Common myeloid progenitor, CD34-positive (primary cell): ENCODE results near the gene SNX7.

Source experiments
- CTCF ChIA-PET: fragments of 350-600 bp; sonication (Branson Sonifier 250); formaldehyde crosslinking; loops from one replicate; lab custom pipeline; 2021; ENCODE audit warnings: antibody characterized with exemption; lab: Charles Lee
- POLR2A ChIA-PET: fragments of 350-600 bp; sonication (Branson Sonifier 250); formaldehyde crosslinking; loops from one replicate; lab custom pipeline; 2021; ENCODE audit warnings: antibody characterized with exemption; lab: Charles Lee
- DNase-seq, 3 donors: peaks; one replicate each; pipeline versions ENCODE4 v3.0.0 to v3.0.0-alpha.2; 2013
- H3K27ac ChIP-seq, 2 experiments: 1 replicate in 1 of 2; 2 replicates in 1 of 2; pipeline ENCODE4 v1.7.0; 2013; ENCODE audit warnings: inconsistent platforms in 2 of 2, low read length in 2 of 2, mild to moderate bottlenecking in 2 of 2, low read depth in 1 of 2, moderate library complexity in 1 of 2; ENCODE audit not compliant: severe bottlenecking in 2 of 2, insufficient read depth in 1 of 2, poor library complexity in 1 of 2
- H3K27me3 ChIP-seq, 5 experiments: replicated peaks in 2 of 5; 1 replicate in 3 of 5; 2 replicates in 2 of 5; pipeline versions ENCODE4 v1.6.1 to v1.7.0; 2013; ENCODE audit warnings: low read length in 4 of 5, mild to moderate bottlenecking in 2 of 5, moderate library complexity in 2 of 5, inconsistent platforms in 1 of 5; ENCODE audit not compliant: insufficient read depth in 5 of 5, control insufficient read depth in 4 of 5
- H3K36me3 ChIP-seq, 4 experiments: 1 replicate in 2 of 4; 2 replicates in 2 of 4; pipeline versions ENCODE4 v1.6.1 to v1.7.0; 2013; ENCODE audit warnings: low read length in 3 of 4, control low read depth in 1 of 4, mild to moderate bottlenecking in 1 of 4; ENCODE audit not compliant: control insufficient read depth in 4 of 4, insufficient read depth in 4 of 4
- H3K4me1 ChIP-seq, 4 experiments: 1 replicate in 3 of 4; 2 replicates in 1 of 4; pipeline versions ENCODE4 v1.6.1 to v1.7.1; 2013; ENCODE audit warnings: low read length in 3 of 4, mild to moderate bottlenecking in 3 of 4, control low read depth in 1 of 4, inconsistent platforms in 1 of 4, moderate library complexity in 1 of 4; ENCODE audit not compliant: control insufficient read depth in 4 of 4, insufficient read depth in 4 of 4; ENCODE audit errors: control extremely low read depth in 1 of 4
- H3K4me3 ChIP-seq, 7 experiments: 1 replicate in 4 of 7; 2 replicates in 3 of 7; pipeline versions ENCODE4 v1.5.1 to v1.7.0; 2013; ENCODE audit warnings: mild to moderate bottlenecking in 7 of 7, low read length in 6 of 7, moderate library complexity in 6 of 7, inconsistent platforms in 2 of 7, low read depth in 2 of 7, control low read depth in 1 of 7; ENCODE audit not compliant: insufficient read depth in 4 of 7, control insufficient read depth in 1 of 7; ENCODE audit errors: extremely low read depth in 1 of 7
- H3K9me3 ChIP-seq, 5 experiments: 1 replicate in 4 of 5; 2 replicates in 1 of 5; pipeline versions ENCODE4 v1.6.1 to v1.7.1; 2013; ENCODE audit warnings: low read length in 4 of 5, mild to moderate bottlenecking in 2 of 5, inconsistent platforms in 1 of 5, low read depth in 1 of 5, moderate library complexity in 1 of 5; ENCODE audit not compliant: control insufficient read depth in 4 of 5, insufficient read depth in 2 of 5; ENCODE audit errors: control extremely low read depth in 1 of 5
- WGBS: methylation state at CpG from one replicate; pipeline ENCODE4 v1.1.5; 2013; ENCODE audit not compliant: insufficient coverage; 5-methylcytosine and 5-hydroxymethylcytosine counted together

The SNX7 gene

DNA sequence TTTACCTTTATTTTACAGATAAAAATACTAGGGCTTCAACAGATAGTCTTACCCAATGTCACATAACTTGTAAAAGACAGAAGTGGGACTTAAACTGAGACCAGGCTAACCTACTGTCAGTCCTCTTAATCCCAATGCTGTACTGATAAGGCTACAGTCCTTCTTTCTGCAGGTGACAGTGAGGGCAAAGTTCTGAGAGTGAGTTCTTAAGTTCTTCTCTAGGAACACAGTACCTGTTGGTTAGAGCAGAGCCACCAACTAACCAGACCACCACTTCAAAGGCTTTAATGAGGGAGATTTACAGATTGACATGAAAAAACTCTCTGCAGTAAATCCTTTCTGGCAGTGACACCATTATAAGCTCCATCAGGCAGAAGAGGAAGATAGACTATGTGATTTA is 74.2 kb downstream of the SNX7 start:
- H3K27ac ChIP-seq = no peak overlapping the region
- no peak for DNase-seq
- H3K4me3 ChIP-seq = no peak overlapping the region
- H3K9me3 ChIP-seq = no peaks in the 10 kb centered on the region
- H3K4me1 ChIP-seq = no peaks in the 10 kb centered on the region
- POLR2A ChIA-PET = no interaction called here
- H3K27me3 ChIP-seq = no peaks in the 10 kb centered on the region
- no peaks in the 10 kb centered on the region for H3K36me3 ChIP-seq
- CTCF ChIA-PET = no interaction called here

- no peaks in the 10 kb centered on the region for H3K27me3 ChIP-seq
- no peaks in the 10 kb centered on the region for H3K36me3 ChIP-seq
- no peaks in the 10 kb centered on the region for H3K9me3 ChIP-seq
- CTCF ChIA-PET = interaction anchor here (1.1 kb wide), 1 partner anchor 9 kb away, joined by 3 read pairs; no protein-coding TSS in a partner anchor
- POLR2A ChIA-PET = interaction anchor here (0.6 kb wide), 1 partner anchor 19 kb away, joined by 3 read pairs; no protein-coding TSS in a partner anchor
- DNase-seq = no peak
- no peak overlapping the region for H3K4me3 ChIP-seq
- H3K27ac ChIP-seq = no peak overlapping the region
- H3K4me1 ChIP-seq = no peaks in the 10 kb centered on the region
These were observed 76.3 kb downstream of the SNX7 start for GRCh38 chr1:98737835-98738234.

GRCh38 chr1:98739762-98740161 is 78.2 kb downstream of the SNX7 start:
- no peaks in the 10 kb centered on the region for H3K36me3 ChIP-seq
- H3K27me3 ChIP-seq = no peaks in the 10 kb centered on the region
- WGBS = 100% methylated on average over 1 of the region's 1 CpG
- no peak overlapping the region for H3K4me3 ChIP-seq
- H3K27ac ChIP-seq = no peak overlapping the region
- POLR2A ChIA-PET = no interaction called here
- DNase-seq = no peak
- CTCF ChIA-PET = no interaction called here
- no peaks in the 10 kb centered on the region for H3K9me3 ChIP-seq
- H3K4me1 ChIP-seq = no peaks in the 10 kb centered on the region

DNA sequence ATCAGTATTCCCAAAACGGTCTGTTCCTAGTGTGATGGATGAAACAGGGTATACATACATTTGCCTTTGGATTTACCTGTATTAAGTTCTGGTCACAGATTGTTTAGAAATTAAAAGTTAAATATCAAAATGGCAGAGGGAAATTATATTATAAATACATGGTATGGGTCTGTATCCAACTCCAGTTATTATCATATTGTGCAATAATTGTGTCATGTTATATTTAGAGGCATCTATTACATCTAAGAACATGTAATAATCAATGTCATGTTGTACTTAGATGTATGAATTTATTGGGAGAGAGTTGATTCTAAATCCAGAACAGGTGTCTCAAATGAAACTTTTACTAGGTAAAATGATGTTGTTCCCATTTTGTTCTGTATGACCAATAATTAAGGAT is 79.6 kb downstream of the SNX7 start:
- POLR2A ChIA-PET = no interaction called here
- no peaks in the 10 kb centered on the region for H3K27me3 ChIP-seq
- H3K36me3 ChIP-seq = no peaks in the 10 kb centered on the region
- WGBS = no CpG with 5 or more reads among the region's 1 CpG
- no peak for DNase-seq
- no peak overlapping the region for H3K27ac ChIP-seq
- H3K4me3 ChIP-seq = no peak overlapping the region
- CTCF ChIA-PET = no interaction called here
- H3K9me3 ChIP-seq = no peaks in the 10 kb centered on the region
- H3K4me1 ChIP-seq = no peaks in the 10 kb centered on the region

GRCh38 chr1:98749152-98749756 is 87.7 kb downstream of the SNX7 start:
- Histone ChIP-seq H3K4me3 (no peak overlapping the region), H3K27me3 (no peaks in the 10 kb centered on the region), H3K36me3 (no peaks in the 10 kb centered on the region), H3K4me1 (no peaks in the 10 kb centered on the region), H3K27ac (no peak overlapping the region), H3K9me3 (no peaks in the 10 kb centered on the region)
- ChIA-PET CTCF (interaction anchor here (0.7 to 5.1 kb wide), 11 partner anchors 11 to 958 kb away, joined by 3 to 34 read pairs (median 4); no protein-coding TSS in a partner anchor), POLR2A (no interaction called here)
- DNase-seq = peak; percentile 11 to 41 (median 34)
- no CpG with 5 or more reads among the region's 2 CpGs for WGBS

GRCh38 chr1:98754176-98754575 is 92.7 kb downstream of the SNX7 start:
- Histone ChIP-seq H3K36me3 (no peaks in the 10 kb centered on the region), H3K9me3 (no peaks in the 10 kb centered on the region), H3K4me1 (no peaks in the 10 kb centered on the region), H3K27ac (no peak overlapping the region), H3K27me3 (no peaks in the 10 kb centered on the region), H3K4me3 (no peak overlapping the region)
- WGBS = no CpG with 5 or more reads among the region's 1 CpG
- DNase-seq = no peak
- ChIA-PET CTCF (no interaction called here), POLR2A (no interaction called here)

DNA sequence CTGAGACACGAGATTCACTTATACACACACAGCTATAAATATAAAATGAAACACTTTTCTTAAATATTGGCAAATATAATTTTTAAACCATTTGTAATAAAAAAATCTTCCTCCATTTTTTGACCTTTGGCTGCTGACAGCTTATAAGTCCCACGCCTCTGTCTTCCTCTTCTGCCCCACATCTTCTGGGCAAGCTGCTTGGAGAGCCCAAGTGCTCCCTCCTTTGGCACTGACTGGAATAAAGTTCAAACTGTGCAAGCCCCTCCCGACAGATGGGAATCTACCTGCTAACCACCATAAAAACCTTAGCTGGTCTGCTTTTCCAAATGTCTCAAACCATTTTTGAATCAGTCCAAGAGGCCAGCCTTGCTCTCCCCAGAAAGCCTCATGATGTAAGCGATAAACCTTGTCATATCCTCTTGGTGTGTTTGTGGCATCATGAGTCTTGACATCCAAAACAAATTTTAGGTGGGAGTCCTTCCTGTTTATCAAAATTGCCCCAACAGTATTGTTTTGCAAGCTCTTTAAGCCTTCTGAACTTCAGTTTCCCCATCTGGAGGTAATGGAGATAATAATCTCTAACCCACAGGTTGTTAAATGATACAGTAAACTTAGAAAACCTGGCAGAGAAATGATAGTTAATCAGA is 99.8 kb downstream of the SNX7 start:
- H3K27ac ChIP-seq = no peak overlapping the region
- ChIA-PET CTCF (interaction anchor here (1.2 to 4.6 kb wide), 2 partner anchors 10 to 12 kb away, joined by 6 to 27 read pairs; no protein-coding TSS in a partner anchor), POLR2A (no interaction called here)
- H3K36me3 ChIP-seq = no peaks in the 10 kb centered on the region
- H3K4me1 ChIP-seq = no peaks in the 10 kb centered on the region
- peak in 1 of 3 donors; percentile 0 for DNase-seq
- H3K4me3 ChIP-seq = no peak overlapping the region
- H3K27me3 ChIP-seq = no peaks in the 10 kb centered on the region
- WGBS = 85% methylated on average over 2 of the region's 4 CpGs
- H3K9me3 ChIP-seq = no peaks in the 10 kb centered on the region
